H1 (cell line): ENCODE data around the gene FBXW5. TPM values are rescaled to one million over a fixed set of nuclear protein-coding genes. Genes with fewer than 3 reads are reported as not detected.

Experiments
- CTCF ChIA-PET: fragments of 300-600 bp; sonication (Branson Sonifier 250); formaldehyde crosslinking; loops from one replicate; lab custom pipeline; 2021; ENCODE audit not compliant: partially characterized antibody; lab: Charles Lee
- POLR2A ChIA-PET: fragments of 300-600 bp; sonication (Branson Sonifier 250); formaldehyde crosslinking; loops from one replicate; lab custom pipeline; 2021; ENCODE audit warnings: inconsistent platforms; ENCODE audit not compliant: partially characterized antibody; lab: Charles Lee
- DNase-seq, 2 experiments: peaks; one replicate each; pipeline versions ENCODE4 v3.0.0 to v3.0.0-alpha.2; 2010 to 2022; ENCODE audit warnings: low spot score in 2 of 2, low read depth in 1 of 2, mixed read lengths in 1 of 2
- FAIRE-seq: peaks from 2 replicates; lab custom pipeline; 2011; peaks lifted over from hg19 to GRCh38; lab: Jason Lieb, UNC
- H2AFZ ChIP-seq: 2 replicates; pipeline ENCODE4 v1.8.1; 2012; ENCODE audit warnings: low read length, inconsistent platforms
- H2AK5ac ChIP-seq: 2 replicates; pipeline ENCODE4 v1.6.1; 2013; ENCODE audit warnings: low read depth, low read length
- H2BK120ac ChIP-seq: replicated peaks from 2 replicates; pipeline ENCODE3; 2013; ENCODE audit warnings: low read depth, low read length, inconsistent platforms
- H2BK12ac ChIP-seq: 2 replicates; pipeline ENCODE4 v1.6.1; 2013; ENCODE audit warnings: low read depth, low read length
- H2BK15ac ChIP-seq: 2 replicates; pipeline ENCODE4 v1.6.1; 2013; ENCODE audit warnings: low read length
- H2BK20ac ChIP-seq: 2 replicates; pipeline ENCODE4 v1.6.1; 2013; ENCODE audit warnings: low read length
- H2BK5ac ChIP-seq: 2 replicates; pipeline ENCODE4 v1.6.1; 2013; ENCODE audit warnings: low read depth, low read length
- H3K14ac ChIP-seq: 2 replicates; pipeline ENCODE4 v1.6.1; 2013; ENCODE audit warnings: inconsistent platforms; ENCODE audit not compliant: insufficient read length
- H3K18ac ChIP-seq: 2 replicates; pipeline ENCODE4 v1.6.1; 2013; ENCODE audit warnings: low read length; ENCODE audit errors: extremely low read depth
- H3K23ac ChIP-seq: 2 replicates; pipeline ENCODE4 v1.6.1; 2013; ENCODE audit warnings: inconsistent platforms; ENCODE audit not compliant: insufficient read length
- H3K23me2 ChIP-seq: 2 replicates; pipeline ENCODE4 v1.6.1; 2013; ENCODE audit warnings: low read depth, low read length
- H3K27ac ChIP-seq: 2 replicates; pipeline ENCODE4 v1.6.1; 2011; ENCODE audit warnings: low read depth, low read length, inconsistent platforms
- H3K27me3 ChIP-seq, 4 experiments: replicated peaks in 1 of 4; 1 replicate in 1 of 4; 2 replicates in 3 of 4; pipeline versions ENCODE4 v1.6.1 to v1.8.1; 2011 to 2013; ENCODE audit warnings: low read length in 3 of 4, mild to moderate bottlenecking in 3 of 4, inconsistent platforms in 2 of 4, mixed read lengths in 2 of 4, moderate library complexity in 1 of 4; ENCODE audit not compliant: control insufficient read depth in 3 of 4, insufficient read depth in 3 of 4; ENCODE audit errors: extremely low read depth in 1 of 4
- H3K36me3 ChIP-seq, 4 experiments: 2 replicates each; pipeline versions ENCODE4 v1.6.1 to v1.8.1; 2011 to 2013; ENCODE audit warnings: mild to moderate bottlenecking in 4 of 4, low read length in 3 of 4, moderate library complexity in 2 of 4, control low read depth in 1 of 4, inconsistent platforms in 1 of 4; ENCODE audit not compliant: insufficient read depth in 4 of 4, control insufficient read depth in 2 of 4
- H3K4ac ChIP-seq: replicated peaks from 2 replicates; pipeline ENCODE3; 2013; ENCODE audit warnings: low read length, low read depth, mixed read lengths, inconsistent platforms; ENCODE audit not compliant: insufficient read length
- H3K4me1 ChIP-seq, 4 experiments: replicated peaks in 1 of 4; 1 replicate in 1 of 4; 2 replicates in 3 of 4; pipeline versions ENCODE4 v1.6.1 to v1.8.1; 2011 to 2013; ENCODE audit warnings: low read length in 3 of 4, inconsistent platforms in 2 of 4, mixed read lengths in 1 of 4; ENCODE audit not compliant: insufficient read depth in 4 of 4, control insufficient read depth in 3 of 4
- H3K4me2 ChIP-seq, 2 experiments: 2 replicates each; pipeline versions ENCODE4 v1.6.1 to v1.8.1; 2011 to 2013; ENCODE audit warnings: low read depth in 2 of 2, low read length in 2 of 2, control low read depth in 1 of 2, inconsistent platforms in 1 of 2, mild to moderate bottlenecking in 1 of 2; ENCODE audit not compliant: insufficient read depth in 1 of 2
- H3K4me3 ChIP-seq, 4 experiments: fragments of 200-600, 300-600 bp in 1 of 4; sonication (generic), shearing (Covaris generic), sonication (Bioruptor Twin) in 1 of 4; 2 replicates each; pipeline versions ENCODE4 v1.5.1 to v1.8.1; 2011 to 2016; ENCODE audit warnings: low read length in 4 of 4, low read depth in 3 of 4, control low read depth in 2 of 4, inconsistent platforms in 2 of 4, mild to moderate bottlenecking in 2 of 4, mixed read lengths in 1 of 4, moderate library complexity in 1 of 4; ENCODE audit not compliant: insufficient read depth in 2 of 4; ENCODE audit errors: extremely low read depth in 1 of 4
- H3K56ac ChIP-seq: replicated peaks from 2 replicates; pipeline ENCODE3; 2013; ENCODE audit warnings: low read depth, mild to moderate bottlenecking, mixed read lengths, low read length, inconsistent platforms; ENCODE audit not compliant: insufficient read length
- H3K79me1 ChIP-seq: 2 replicates; pipeline ENCODE4 v1.6.1; 2013; ENCODE audit warnings: low read depth, low read length, control low read depth
- H3K79me2 ChIP-seq, 2 experiments: 2 replicates each; pipeline versions ENCODE4 v1.6.1 to v1.8.1; 2012 to 2013; ENCODE audit warnings: low read length in 2 of 2, mild to moderate bottlenecking in 2 of 2, inconsistent platforms in 1 of 2; ENCODE audit not compliant: insufficient read depth in 2 of 2, control insufficient read depth in 1 of 2
- H3K9ac ChIP-seq, 4 experiments: replicated peaks in 1 of 4; 1 replicate in 1 of 4; 2 replicates in 3 of 4; pipeline versions ENCODE4 v1.6.1 to v1.8.1; 2011 to 2013; ENCODE audit warnings: low read depth in 3 of 4, low read length in 3 of 4, control low read depth in 2 of 4, mild to moderate bottlenecking in 2 of 4, moderate library complexity in 2 of 4, inconsistent platforms in 1 of 4; ENCODE audit errors: extremely low read depth in 1 of 4
- H3K9me3 ChIP-seq, 2 experiments: 2 replicates each; pipeline versions ENCODE4 v1.6.1 to v1.8.1; 2012 to 2013; ENCODE audit warnings: mild to moderate bottlenecking in 2 of 2, moderate library complexity in 2 of 2, control low read depth in 1 of 2, inconsistent platforms in 1 of 2, low read depth in 1 of 2, low read length in 1 of 2, mixed read lengths in 1 of 2; ENCODE audit not compliant: insufficient read depth in 2 of 2
- H4K20me1 ChIP-seq, 2 experiments: replicated peaks in 1 of 2; 2 replicates each; pipeline versions ENCODE3 to v1.8.1; 2011 to 2013; ENCODE audit warnings: inconsistent platforms in 2 of 2, low read length in 2 of 2, mild to moderate bottlenecking in 1 of 2; ENCODE audit not compliant: insufficient read depth in 2 of 2, control insufficient read depth in 1 of 2
- H4K5ac ChIP-seq: 2 replicates; pipeline ENCODE4 v1.6.1; 2013; ENCODE audit warnings: low read length, low read depth, mixed read lengths, inconsistent platforms; ENCODE audit not compliant: insufficient read length
- H4K8ac ChIP-seq: 2 replicates; pipeline ENCODE4 v1.8.0; 2013; ENCODE audit warnings: mild to moderate bottlenecking, moderate library complexity, low read length, inconsistent platforms; ENCODE audit not compliant: insufficient read depth; ENCODE audit errors: extremely low read depth
- H4K91ac ChIP-seq: replicated peaks from 2 replicates; pipeline ENCODE3; 2013; ENCODE audit warnings: low read length, mixed read lengths, inconsistent platforms; ENCODE audit not compliant: insufficient read length
- CBX8 ChIP-seq: fragments of 300-800, 300-1000 bp; sonication (generic); IDR thresholded peaks from 2 replicates; pipeline ENCODE4 v1.7.1; 2016; ENCODE audit warnings: low read depth, low read length, borderline replicate concordance
- KDM1A ChIP-seq: fragments of 200-600, 300-600 bp; sonication (generic); IDR thresholded peaks from 2 replicates; pipeline ENCODE4 v1.7.1; 2016; ENCODE audit warnings: mild to moderate bottlenecking, low read length, borderline replicate concordance
- WGBS, 2 experiments: shearing (Covaris generic) in 1 of 2; methylation state at CpG; one replicate each; pipeline versions ENCODE4 v1.1.6 to v1.1.7; 2013 to 2015; ENCODE audit warnings: low lambda C conversion rate in 2 of 2, mixed read lengths in 2 of 2, inconsistent platforms in 1 of 2, low coverage in 1 of 2, missing lambda C conversion rate in 1 of 2; ENCODE audit not compliant: insufficient replicate concordance in 2 of 2, insufficient coverage in 1 of 2, insufficient read length in 1 of 2; ENCODE audit errors: extremely low coverage in 1 of 2, missing lambda C conversion rate in 1 of 2; 5-methylcytosine and 5-hydroxymethylcytosine counted together
- polyA plus RNA-seq, 7 experiments: library from polyadenylated mRNA; depleted of rRNA in 3 of 7; stranded (reverse) in 5 of 7; unstranded in 2 of 7; fragments of >200 nt in 5 of 7; fragments of 200-250 nt in 2 of 7; gene quantifications; 1 replicate in 5 of 7; 2 replicates in 1 of 7; 4 replicates in 1 of 7; pipeline versions ENCODE4 v1.2.1 to v1.2.3, GENCODE V29; 2011 to 2013; ENCODE audit warnings: missing spikeins in 2 of 7, mixed read lengths in 2 of 7
- total RNA-seq: library from RNA; stranded (reverse); fragmentation: NEBNext Ultra II Directional; extraction: Animal tissue kit (Norgen Biotek cat#: 25700); gene quantifications from 2 replicates; pipeline ENCODE4 v1.2.1, GENCODE V29; 2021

The FBXW5 gene
- total and polyA plus RNA-seq, 2 of the 8 experiments (the other 6 are each of a cell fraction or from before 2014, with no cell fraction given): 49.0 to 71.0 TPM

GRCh38 chr9:136939431-136939995 lies 5.0 kb downstream of the FBXW5 start:
- Histone ChIP-seq H3K27ac (no peak overlapping the region), H4K5ac (no peak overlapping the region), H3K14ac (no peak overlapping the region), H4K91ac (no peak overlapping the region), H2BK20ac (no peak overlapping the region), H2BK15ac (no peak overlapping the region), H3K9ac (no peak overlapping the region), H2BK12ac (no peak overlapping the region), H3K4ac (no peak overlapping the region), H3K4me2 (no peak overlapping the region), H3K27me3 (no peaks in the 10 kb centered on the region), H3K18ac (no peak overlapping the region), H3K23ac (no peak overlapping the region), H2BK5ac (no peak overlapping the region), H3K36me3 (peaks cover 12 to 34% (median 18%) of the 10 kb centered on the region in 4 experiments; a peak in 7 of 8 replicates), H2AK5ac (no peak overlapping the region), H3K4me1 (peaks cover 0 to 6% (median 4%) of the 10 kb centered on the region in 4 experiments; a peak in 4 of 7 replicates), H4K8ac (no peak overlapping the region; the same call in 1 of the 2 replicates)
- 94% methylated on average over 28 of the region's 28 CpGs; no CpG with 5 or more reads in 1 of the 2 experiments for WGBS, 2 experiments
- POLR2A ChIA-PET: interaction anchor here (0.9 to 1.3 kb wide), 2 partner anchors 9 to 83 kb away, joined by 3 read pairs; no protein-coding TSS in a partner anchor
- no peak for FAIRE-seq
- no peak for TF ChIP-seq CBX8
- no peak for TF ChIP-seq KDM1A
- TF ChIP-seq, all 59 proteins: peak for 0
- CTCF ChIA-PET: interaction anchor here (0.8 to 2.1 kb wide), 5 partner anchors 21 to 170 kb away, joined by 3 to 6 read pairs (median 4); partner anchors contain the start of gene ABCA2
- Histone ChIP-seq H3K79me1 (no peaks in the 10 kb centered on the region; the same call in 1 of the 2 replicates), H3K23me2 (peaks cover 5% of the 10 kb centered on the region; the same call in 1 of the 2 replicates), H3K9me3 (no peaks in the 10 kb centered on the region), H3K4me3 (no peak overlapping the region), H2AFZ (no peak overlapping the region), H4K20me1 (peaks cover 7 to 32% of the 10 kb centered on the region in 2 experiments), H3K56ac (no peak overlapping the region), H2BK120ac (no peak overlapping the region), H3K79me2 (peaks cover 0 to 3% of the 10 kb centered on the region in 2 experiments; a peak in 1 of 4 replicates)
- DNase-seq: no peak
